ENCODE data around the gene COL13A1.

The COL13A1 gene

GRCh38 chr10:69869291-69869961 is 67.7 kb downstream of the COL13A1 start:
- no peak for DNase-seq

- no peak for DNase-seq
Measured at GRCh38 chr10:69870591-69870990, 68.9 kb downstream of the COL13A1 start.

- DNase-seq = no peak
Measured at GRCh38 chr10:69871074-69871473, 69.4 kb downstream of the COL13A1 start.

- DNase-seq = no peak
Measured at GRCh38 chr10:69872323-69872722, 70.6 kb downstream of the COL13A1 start.

- no peak for DNase-seq
Measured at GRCh38 chr10:69873135-69873639, 71.5 kb downstream of the COL13A1 start.

GRCh38 chr10:69874449-69874848 is 72.7 kb downstream of the COL13A1 start:
- DNase-seq = no peak

- no peak for DNase-seq
Measured at GRCh38 chr10:69875856-69876255, 74.2 kb downstream of the COL13A1 start.

- DNase-seq = no peak
Measured at GRCh38 chr10:69876286-69876685, 74.6 kb downstream of the COL13A1 start.

- DNase-seq = no peak
Measured at GRCh38 chr10:69876931-69877330, 75.2 kb downstream of the COL13A1 start.

- DNase-seq = no peak
Measured at GRCh38 chr10:69878038-69878437, 76.3 kb downstream of the COL13A1 start.

GRCh38 chr10:69878951-69879350 is 77.2 kb downstream of the COL13A1 start:
- no peak for DNase-seq

- no peak for DNase-seq
Measured at GRCh38 chr10:69879634-69880257, 78.0 kb downstream of the COL13A1 start.

GRCh38 chr10:69880301-69881081 is 78.8 kb downstream of the COL13A1 start:
- no peak for DNase-seq

- DNase-seq = no peak
Measured at GRCh38 chr10:69881202-69881601, 79.5 kb downstream of the COL13A1 start.

- DNase-seq = no peak
Measured at GRCh38 chr10:69883310-69884023, 81.8 kb downstream of the COL13A1 start.

- no peak for DNase-seq
Measured at GRCh38 chr10:69884024-69884367, 82.3 kb downstream of the COL13A1 start.

GRCh38 chr10:69884686-69885085 is 83.0 kb downstream of the COL13A1 start:
- no peak for DNase-seq

GRCh38 chr10:69885379-69886013 is 83.8 kb downstream of the COL13A1 start:
- DNase-seq = no peak

GRCh38 chr10:69888882-69889584 is 87.3 kb downstream of the COL13A1 start:
- no peak for DNase-seq

GRCh38 chr10:69890065-69890847 is 88.5 kb downstream of the COL13A1 start:
- DNase-seq = no peak

- no peak for DNase-seq
Measured at GRCh38 chr10:69891057-69891617, 89.4 kb downstream of the COL13A1 start.

All from CD4-positive, alpha-beta T cell treated with Interleukin-21 for 1 hour (primary cell).